ENCODE results near the gene STX1B.

STX1B gene

GRCh38 chr16:30972872-30973271 lies 37.6 kb downstream of the STX1B start:
- DNase-seq: no peak

GRCh38 chr16:30971298-30971697 lies 39.1 kb downstream of the STX1B start:
- DNase-seq: no peak

DNA sequence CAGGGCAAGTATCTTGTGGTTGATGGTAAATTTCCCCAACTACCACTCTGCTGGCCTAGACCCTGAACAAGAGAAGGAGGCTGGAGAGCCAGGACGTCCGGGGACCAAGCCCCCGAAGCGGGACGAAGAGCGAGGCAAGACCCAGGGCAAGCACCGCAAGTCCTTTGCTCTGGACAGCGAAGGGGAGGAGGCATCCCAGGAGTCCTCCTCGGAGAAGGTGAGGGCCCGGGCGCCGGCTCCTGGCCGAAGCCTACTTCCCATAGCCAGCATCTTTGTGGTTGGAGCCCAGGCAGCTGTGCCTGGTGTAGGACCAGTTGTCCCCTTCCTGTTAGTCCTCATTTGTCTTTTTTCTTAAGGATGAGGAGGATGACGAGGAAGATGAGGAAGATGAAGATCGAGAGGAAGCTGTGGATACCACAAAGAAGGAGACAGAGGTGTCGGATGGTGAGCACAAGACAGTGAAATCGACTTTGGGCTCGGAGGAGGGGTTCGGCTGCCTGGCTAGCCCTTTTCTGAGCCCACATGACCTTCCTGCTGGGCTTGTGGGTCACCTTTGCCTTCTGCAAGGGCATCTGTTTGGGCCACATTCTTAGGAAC lies 41.1 kb downstream of the STX1B start:
- DNase-seq: no peak

GRCh38 chr16:30967795-30968194 lies 42.6 kb downstream of the STX1B start:
- DNase-seq: no peak

DNA sequence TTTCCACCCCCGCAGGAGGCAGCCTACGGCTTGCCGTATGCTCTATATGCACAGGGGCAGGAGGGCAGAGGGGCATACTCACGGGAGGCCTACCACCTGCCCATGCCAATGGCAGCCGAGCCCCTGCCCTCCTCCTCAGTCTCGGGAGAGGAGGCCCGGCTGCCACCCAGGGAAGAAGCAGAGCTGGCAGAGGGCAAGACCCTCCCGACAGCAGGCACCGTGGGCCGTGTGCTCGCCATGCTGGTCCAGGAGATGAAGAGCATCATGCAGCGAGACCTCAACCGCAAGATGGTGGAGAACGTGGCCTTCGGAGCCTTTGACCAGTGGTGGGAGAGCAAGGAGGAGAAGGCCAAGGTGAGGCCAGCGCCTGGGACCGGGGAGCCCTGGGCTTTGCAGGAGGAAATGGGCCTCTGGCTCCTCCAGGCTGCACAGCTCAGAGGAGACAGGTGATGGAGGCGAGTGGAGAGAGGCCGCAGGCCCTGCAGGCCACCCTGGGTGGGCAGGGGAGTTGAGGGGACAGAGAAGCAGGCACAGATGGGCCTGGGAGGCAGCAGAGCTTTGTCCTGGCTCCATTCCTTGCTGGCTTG lies 44.3 kb downstream of the STX1B start:
- no peak for DNase-seq

DNA sequence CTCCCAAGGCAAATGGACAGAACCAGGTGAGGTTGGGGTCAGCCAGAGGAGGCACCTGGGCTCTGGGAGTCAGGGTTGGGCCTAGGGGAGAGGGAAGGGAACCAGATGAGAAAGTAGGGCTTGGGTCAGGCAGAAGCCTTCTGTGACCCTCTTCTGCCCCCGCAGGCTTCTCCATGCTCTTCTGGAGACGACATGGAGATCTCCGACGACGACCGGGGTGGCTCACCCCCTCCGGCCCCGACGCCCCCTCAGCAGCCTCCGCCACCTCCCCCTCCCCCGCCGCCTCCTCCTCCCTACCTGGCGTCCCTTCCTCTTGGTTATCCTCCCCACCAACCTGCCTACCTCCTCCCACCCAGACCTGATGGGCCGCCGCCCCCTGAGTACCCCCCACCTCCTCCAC lies 45.0 kb downstream of the STX1B start:
- DNase-seq: no peak

DNA sequence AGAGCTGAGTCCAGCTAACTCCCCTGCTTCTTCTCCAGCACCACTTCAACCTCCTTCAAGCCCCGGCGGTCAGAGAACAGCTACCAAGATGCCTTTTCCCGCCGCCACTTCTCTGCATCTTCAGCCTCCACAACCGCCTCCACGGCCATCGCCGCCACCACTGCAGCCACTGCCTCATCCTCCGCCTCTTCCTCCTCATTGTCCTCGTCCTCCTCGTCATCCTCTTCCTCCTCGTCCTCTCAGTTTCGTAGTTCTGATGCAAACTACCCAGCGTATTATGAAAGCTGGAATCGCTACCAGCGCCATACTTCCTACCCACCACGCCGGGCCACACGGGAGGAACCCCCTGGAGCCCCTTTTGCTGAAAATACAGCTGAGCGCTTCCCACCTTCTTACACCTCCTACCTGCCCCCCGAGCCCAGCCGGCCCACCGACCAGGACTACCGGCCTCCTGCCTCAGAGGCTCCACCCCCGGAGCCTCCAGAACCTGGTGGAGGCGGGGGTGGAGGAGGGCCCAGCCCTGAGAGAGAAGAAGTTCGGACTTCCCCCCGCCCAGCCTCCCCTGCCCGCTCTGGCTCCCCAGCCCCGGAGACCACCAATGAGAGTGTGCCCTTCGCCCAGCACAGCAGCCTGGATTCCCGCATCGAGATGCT lies 45.7 kb downstream of the STX1B start:
- no peak for DNase-seq

DNA sequence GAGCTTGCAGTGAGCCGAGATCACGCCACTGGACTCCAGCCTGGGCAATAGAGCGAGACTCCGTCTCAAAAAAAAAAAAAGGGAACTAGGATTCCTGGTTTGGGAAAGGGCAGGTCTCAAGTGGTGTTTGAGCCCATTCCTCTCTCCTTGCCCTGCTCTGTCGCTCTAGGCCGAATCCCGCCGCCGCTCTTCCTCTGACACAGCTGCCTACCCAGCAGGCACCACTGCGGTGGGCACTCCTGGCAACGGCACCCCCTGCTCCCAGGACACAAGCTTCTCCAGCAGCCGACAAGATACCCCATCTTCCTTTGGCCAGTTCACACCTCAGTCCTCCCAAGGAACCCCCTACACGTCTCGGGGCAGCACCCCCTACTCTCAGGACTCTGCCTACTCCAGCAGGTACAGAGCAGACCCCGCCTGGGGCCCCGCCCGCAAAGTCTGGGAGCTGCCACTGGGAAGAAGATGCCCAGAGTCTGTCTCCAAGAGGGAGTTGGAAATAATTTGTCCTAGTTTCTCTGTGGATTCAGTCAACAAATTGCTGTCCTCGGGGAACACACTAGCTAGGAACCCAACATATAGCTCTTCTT lies 46.4 kb downstream of the STX1B start:
- DNase-seq: no peak

- DNase-seq: no peak
Measured at GRCh38 chr16:30961384-30961783, 49.1 kb downstream of the STX1B start.

GRCh38 chr16:30958175-30959079 lies 52.0 kb downstream of the STX1B start:
- DNase-seq: no peak

GRCh38 chr16:30957456-30958174 lies 52.8 kb downstream of the STX1B start, which contains the start of gene SETD1A:
Gene SETD1A (plus strand): TSS chr16:30957754. CDS start chr16:30958732, 978 bp downstream.
- peak; percentile 82 for DNase-seq

DNA sequence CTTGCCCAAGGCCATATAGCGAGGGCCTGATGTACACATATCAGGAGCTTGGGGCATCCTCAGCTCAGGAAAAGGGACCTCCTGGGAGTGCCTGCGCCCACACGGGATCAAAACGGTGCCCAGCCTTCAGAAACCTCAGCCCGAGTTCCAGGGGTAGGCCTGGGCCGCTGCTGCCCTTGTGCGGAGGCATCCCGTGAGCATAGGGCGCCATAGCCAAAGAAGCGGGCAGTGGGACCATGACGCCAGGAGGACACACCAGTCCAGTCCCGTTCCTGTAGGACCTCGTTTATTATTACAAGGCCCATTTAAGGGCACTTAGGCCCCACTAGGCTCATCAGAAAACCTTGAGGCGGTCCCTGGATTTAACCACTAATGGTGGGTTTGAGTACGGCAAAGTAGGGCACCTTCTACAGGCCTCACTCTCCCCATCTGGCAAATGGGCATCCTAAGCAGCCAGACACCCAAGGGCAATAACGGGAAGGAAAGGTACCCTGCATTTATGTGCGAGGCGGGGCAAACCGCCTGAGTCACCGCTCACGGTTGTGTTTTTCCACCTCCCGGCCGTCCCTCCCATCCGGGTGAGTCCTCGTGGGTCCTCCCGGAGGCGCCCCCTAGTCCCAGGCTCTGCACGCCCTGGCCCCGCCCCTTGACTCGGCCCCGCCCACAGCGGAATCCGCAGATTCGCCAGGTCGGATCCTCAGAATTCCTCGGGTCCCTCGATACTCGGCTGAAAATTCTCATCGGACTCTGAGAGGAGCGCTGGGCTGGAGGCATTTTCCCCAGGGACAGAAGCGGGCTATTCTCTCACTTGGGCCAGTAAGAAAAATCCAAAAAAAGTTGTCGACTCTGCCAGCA lies 53.6 kb downstream of the STX1B start:
- peak; percentile 71 for DNase-seq

DNA sequence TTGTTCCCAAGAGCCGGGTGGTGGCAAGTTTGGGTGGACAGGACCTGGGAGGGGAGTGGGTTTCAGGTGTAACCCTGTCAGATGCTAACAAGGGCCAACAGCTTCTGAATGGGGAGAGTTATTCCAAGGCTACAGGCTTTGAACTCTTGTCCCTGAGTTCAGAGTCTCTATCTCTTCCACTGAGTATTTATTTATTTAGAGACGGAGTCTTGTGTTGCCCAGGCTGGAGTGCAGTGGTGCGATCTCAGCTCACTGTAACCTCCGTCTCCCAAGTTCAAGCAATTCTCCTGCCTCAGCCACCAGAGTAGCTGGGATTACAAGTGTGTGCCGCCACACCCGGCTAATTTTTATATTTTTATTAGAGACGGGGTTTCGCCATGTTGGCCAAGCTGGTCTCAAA lies 55.4 kb downstream of the STX1B start:
- DNase-seq: no peak

GRCh38 chr16:30953511-30954124 lies 56.8 kb downstream of the STX1B start:
- DNase-seq: peak; percentile 19

GRCh38 chr16:30953111-30953510 lies 57.3 kb downstream of the STX1B start:
- DNase-seq: no peak

DNA sequence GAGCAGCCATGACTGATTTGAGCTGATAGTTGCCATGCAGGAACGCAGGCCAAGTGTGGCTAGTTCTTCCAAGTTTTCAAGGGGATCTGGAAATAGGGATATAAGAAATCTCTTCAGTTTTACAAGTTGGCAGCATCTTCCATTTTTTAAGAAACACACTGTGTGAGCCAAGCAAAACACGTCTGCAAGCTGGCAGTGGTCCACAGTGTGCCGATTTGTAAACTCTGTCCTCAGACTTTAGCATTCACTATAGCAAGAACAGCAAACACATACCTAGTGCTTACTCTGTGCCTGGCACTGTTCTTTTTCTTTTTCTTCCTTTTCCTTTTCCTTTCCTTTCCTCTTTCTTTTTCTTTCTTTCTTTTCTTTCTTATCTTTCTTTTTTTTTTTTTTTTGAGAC lies 58.7 kb downstream of the STX1B start:
- DNase-seq: no peak

GRCh38 chr16:30951193-30951592 lies 59.2 kb downstream of the STX1B start:
- no peak for DNase-seq

DNA sequence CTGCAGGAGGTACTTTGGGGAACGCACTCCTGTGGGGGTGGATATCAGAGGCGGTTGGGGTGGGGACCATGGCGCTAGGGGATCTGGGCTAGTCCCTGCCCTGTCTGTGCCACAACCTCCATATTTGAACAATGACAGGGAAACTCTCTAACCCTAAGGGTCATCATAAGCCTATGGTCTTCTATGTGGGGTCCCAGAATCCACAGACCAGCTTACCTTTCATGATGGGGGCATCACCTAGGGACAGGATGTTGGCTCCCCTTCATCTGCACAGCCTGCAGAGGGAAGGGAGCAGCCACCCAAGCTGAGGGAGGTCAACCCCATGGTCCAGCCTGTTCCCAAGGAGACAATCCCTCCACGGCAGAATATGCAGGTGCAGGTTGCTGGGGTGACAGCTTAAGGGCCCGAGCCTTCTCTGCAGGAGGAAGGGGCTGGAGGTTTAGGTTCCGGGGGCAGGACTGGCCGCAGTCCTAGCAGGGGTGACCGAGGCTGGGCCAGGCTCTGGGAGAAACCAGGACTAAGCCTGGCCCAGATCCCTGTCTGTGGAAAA lies 59.8 kb downstream of the STX1B start:
- no peak for DNase-seq

DNA sequence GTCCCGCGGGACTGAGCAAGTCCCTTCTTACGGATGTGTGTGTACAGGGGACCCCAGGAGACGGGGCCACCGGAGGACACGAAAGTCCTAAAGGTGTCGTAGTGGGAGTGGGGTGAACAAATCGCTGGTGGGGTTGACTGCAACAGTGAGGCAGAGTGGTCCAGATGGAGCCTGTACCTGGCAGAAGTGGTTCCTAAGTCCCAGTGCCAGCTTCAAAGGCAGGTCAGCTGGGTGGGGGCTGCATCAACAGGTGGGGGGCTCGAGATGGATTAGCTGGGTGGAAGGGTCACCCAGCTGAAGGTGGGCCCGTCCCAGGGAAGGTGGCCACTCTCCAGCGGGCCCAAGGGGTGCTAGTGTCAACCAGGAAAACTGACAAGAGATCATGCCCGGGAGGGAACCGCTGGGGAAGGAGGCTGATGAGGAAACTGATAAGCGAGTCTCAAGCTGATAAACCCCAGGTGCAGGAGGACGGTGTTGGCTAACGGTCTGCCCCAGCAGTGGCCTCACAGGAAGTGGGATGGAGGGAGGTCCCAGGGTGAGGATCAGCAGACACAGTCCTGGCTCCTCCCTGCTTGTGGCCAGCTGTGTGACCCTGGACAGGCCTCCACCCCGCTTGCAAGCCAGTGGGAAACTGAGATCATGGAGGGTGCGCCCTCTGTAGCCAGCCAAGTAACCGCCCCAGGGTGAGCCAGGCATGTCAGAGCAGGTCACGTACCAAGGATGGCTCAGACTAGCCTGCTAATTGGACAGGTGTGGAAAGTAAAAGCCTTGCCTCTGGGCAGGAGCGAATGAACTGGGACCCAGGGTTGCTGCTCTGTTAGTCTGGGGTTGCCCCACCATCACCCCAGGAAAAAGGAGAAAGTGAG lies 60.6 kb downstream of the STX1B start:
- peak; percentile 64 for DNase-seq
